Astrocyte (in vitro differentiated cells and primary cell): ENCODE data around the gene TARP.

Experiments
- DNase-seq: peaks from one replicate; pipeline ENCODE4 v3.0.0-alpha.2; 2010; ENCODE audit warnings: low read depth
- FAIRE-seq: peaks from 2 replicates; lab custom pipeline; 2011; peaks lifted over from hg19 to GRCh38; lab: Jason Lieb, UNC
- H2AFZ ChIP-seq: 2 replicates; pipeline ENCODE4 v1.6.0; 2012; ENCODE audit warnings: low read depth, low read length, inconsistent platforms
- H3K27ac ChIP-seq: 2 replicates; pipeline ENCODE4 v1.5.1; 2011; ENCODE audit warnings: low read depth, low read length, inconsistent platforms
- H3K27me3 ChIP-seq: 2 replicates; pipeline ENCODE4 v1.6.0; 2011; ENCODE audit warnings: low read length, inconsistent platforms; ENCODE audit not compliant: insufficient read depth
- H3K36me3 ChIP-seq: 2 replicates; pipeline ENCODE4 v1.5.1; 2011; ENCODE audit warnings: low read length, inconsistent platforms; ENCODE audit not compliant: insufficient read depth
- H3K4me1 ChIP-seq: 2 replicates; pipeline ENCODE4 v1.5.1; 2011; ENCODE audit warnings: low read length, inconsistent platforms; ENCODE audit not compliant: insufficient read depth
- H3K4me2 ChIP-seq: 2 replicates; pipeline ENCODE4 v1.6.0; 2012; ENCODE audit warnings: low read length, inconsistent platforms
- H3K4me3 ChIP-seq: 2 replicates; pipeline ENCODE4 v1.5.1; 2011; ENCODE audit warnings: low read depth, mild to moderate bottlenecking, low read length, inconsistent platforms; ENCODE audit not compliant: insufficient read depth
- H3K79me2 ChIP-seq: 2 replicates; pipeline ENCODE4 v1.6.0; 2012; ENCODE audit warnings: mild to moderate bottlenecking, low read length, inconsistent platforms; ENCODE audit not compliant: insufficient read depth
- H3K9ac ChIP-seq: 2 replicates; pipeline ENCODE4 v1.6.0; 2012; ENCODE audit warnings: mild to moderate bottlenecking, low read length, inconsistent platforms
- H3K9me3 ChIP-seq: 2 replicates; pipeline ENCODE4 v1.5.1; 2012; ENCODE audit warnings: low read depth, mild to moderate bottlenecking, low read length, inconsistent platforms; ENCODE audit not compliant: insufficient read depth
- H4K20me1 ChIP-seq: 2 replicates; pipeline ENCODE4 v1.6.0; 2012; ENCODE audit warnings: low read length, inconsistent platforms; ENCODE audit not compliant: insufficient read depth
- H3K27ac Mint-ChIP-seq: one replicate; pipeline ENCODE4 v1.8.0; 2021; ENCODE audit warnings: mild to moderate bottlenecking, mixed read lengths; ENCODE audit not compliant: unreplicated experiment
- H3K27me3 Mint-ChIP-seq: one replicate; pipeline ENCODE4 v1.8.0; 2021; ENCODE audit warnings: low read depth, mixed read lengths; ENCODE audit not compliant: unreplicated experiment
- H3K36me3 Mint-ChIP-seq: one replicate; pipeline ENCODE4 v1.8.0; 2021; ENCODE audit warnings: low read depth, mixed read lengths; ENCODE audit not compliant: unreplicated experiment
- H3K4me1 Mint-ChIP-seq: one replicate; pipeline ENCODE4 v1.8.0; 2021; ENCODE audit warnings: low read depth, mixed read lengths; ENCODE audit not compliant: unreplicated experiment
- H3K4me3 Mint-ChIP-seq: one replicate; pipeline ENCODE4 v1.8.0; 2021; ENCODE audit warnings: mild to moderate bottlenecking, moderate library complexity, mixed read lengths; ENCODE audit not compliant: unreplicated experiment
- H3K9me3 Mint-ChIP-seq: one replicate; pipeline ENCODE4 v1.8.0; 2021; ENCODE audit warnings: mild to moderate bottlenecking, mixed read lengths; ENCODE audit not compliant: unreplicated experiment
- EZH2 ChIP-seq: IDR thresholded peaks from 2 replicates; pipeline ENCODE4 v1.6.1; 2012; ENCODE audit warnings: mild to moderate bottlenecking, low read length, inconsistent platforms; ENCODE audit not compliant: insufficient read depth
- TF ChIP-seq, protein P1 (sequence below): IDR thresholded peaks from 2 replicates; pipeline ENCODE4 v1.5.1; 2011; ENCODE audit warnings: low read depth, mild to moderate bottlenecking, inconsistent platforms, low read length, moderate library complexity; ENCODE audit not compliant: insufficient read depth

The TARP gene

GRCh38 chr7:38273286-38273995 is at the start of gene TARP:
TARP (minus strand) TSS chr7:38273636.
- Histone ChIP-seq H3K79me2 (no peaks in the 10 kb centered on the region), H3K4me2 (no peak within 1 kb of the TSS), H2AFZ (no peak within 1 kb of the TSS), H3K4me3 (no peak within 1 kb of the TSS), H3K4me1 (no peaks in the 10 kb centered on the region), H3K27me3 (no peaks in the 10 kb centered on the region), H3K27ac (no peak within 1 kb of the TSS), H3K9me3 (no peaks in the 10 kb centered on the region), H4K20me1 (no peaks in the 10 kb centered on the region), H3K36me3 (no peaks in the 10 kb centered on the region), H3K9ac (no peak within 1 kb of the TSS)
- H3K9me3 Mint-ChIP-seq: no peaks in the 10 kb centered on the region
- no peaks in the 10 kb centered on the region for H3K27me3 Mint-ChIP-seq
- TF ChIP-seq, protein P1, sequence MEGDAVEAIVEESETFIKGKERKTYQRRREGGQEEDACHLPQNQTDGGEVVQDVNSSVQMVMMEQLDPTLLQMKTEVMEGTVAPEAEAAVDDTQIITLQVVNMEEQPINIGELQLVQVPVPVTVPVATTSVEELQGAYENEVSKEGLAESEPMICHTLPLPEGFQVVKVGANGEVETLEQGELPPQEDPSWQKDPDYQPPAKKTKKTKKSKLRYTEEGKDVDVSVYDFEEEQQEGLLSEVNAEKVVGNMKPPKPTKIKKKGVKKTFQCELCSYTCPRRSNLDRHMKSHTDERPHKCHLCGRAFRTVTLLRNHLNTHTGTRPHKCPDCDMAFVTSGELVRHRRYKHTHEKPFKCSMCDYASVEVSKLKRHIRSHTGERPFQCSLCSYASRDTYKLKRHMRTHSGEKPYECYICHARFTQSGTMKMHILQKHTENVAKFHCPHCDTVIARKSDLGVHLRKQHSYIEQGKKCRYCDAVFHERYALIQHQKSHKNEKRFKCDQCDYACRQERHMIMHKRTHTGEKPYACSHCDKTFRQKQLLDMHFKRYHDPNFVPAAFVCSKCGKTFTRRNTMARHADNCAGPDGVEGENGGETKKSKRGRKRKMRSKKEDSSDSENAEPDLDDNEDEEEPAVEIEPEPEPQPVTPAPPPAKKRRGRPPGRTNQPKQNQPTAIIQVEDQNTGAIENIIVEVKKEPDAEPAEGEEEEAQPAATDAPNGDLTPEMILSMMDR: no peak
- TF ChIP-seq EZH2: no peak
- DNase-seq (no peak), FAIRE-seq (no peak)
- H3K4me3 Mint-ChIP-seq: no peak within 1 kb of the TSS
- no peaks in the 10 kb centered on the region for H3K36me3 Mint-ChIP-seq
- no peak within 1 kb of the TSS for H3K27ac Mint-ChIP-seq
- no peaks in the 10 kb centered on the region for H3K4me1 Mint-ChIP-seq

DNA sequence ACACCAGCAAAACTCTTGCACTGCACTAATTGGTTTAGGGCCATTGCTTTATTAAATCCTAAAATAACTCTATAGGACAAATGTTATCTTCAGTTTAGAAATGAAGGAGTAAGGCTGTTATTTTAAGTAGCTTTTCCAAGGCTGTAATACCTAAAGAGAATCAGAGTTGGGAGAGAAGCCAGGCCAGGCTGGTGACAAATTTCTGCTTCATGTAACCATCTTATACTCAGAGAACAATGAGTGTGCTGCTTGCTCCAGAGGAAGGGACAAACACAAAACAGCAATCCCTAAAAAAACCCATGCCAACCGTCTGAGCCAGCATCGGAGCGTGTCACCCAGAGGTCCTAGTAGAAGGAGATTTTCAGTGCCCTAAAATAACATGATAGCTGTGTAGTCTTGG is 49.7 kb upstream of the TARP start:
- Mint-ChIP-seq H3K4me3 (no peak overlapping the region), H3K36me3 (no peaks in the 10 kb centered on the region), H3K27ac (no peak overlapping the region), H3K9me3 (no peaks in the 10 kb centered on the region), H3K27me3 (peaks cover 5% of the 10 kb centered on the region), H3K4me1 (peaks cover 12% of the 10 kb centered on the region)
- no peak for TF ChIP-seq EZH2
- TF ChIP-seq, protein P1: no peak
- H3K27ac ChIP-seq: no peak overlapping the region
- H3K4me2 ChIP-seq: no peak overlapping the region
- no peaks in the 10 kb centered on the region for H4K20me1 ChIP-seq
- H2AFZ ChIP-seq: no peak overlapping the region
- no peak overlapping the region for H3K9ac ChIP-seq
- FAIRE-seq (no peak), DNase-seq (peak; percentile 14)
- no peak overlapping the region for H3K4me3 ChIP-seq
- no peaks in the 10 kb centered on the region for H3K27me3 ChIP-seq
- H3K4me1 ChIP-seq: peaks cover 15% of the 10 kb centered on the region
- no peaks in the 10 kb centered on the region for H3K36me3 ChIP-seq
- no peaks in the 10 kb centered on the region for H3K9me3 ChIP-seq
- H3K79me2 ChIP-seq: no peaks in the 10 kb centered on the region

- FAIRE-seq (no peak), DNase-seq (no peak)
- H3K36me3 ChIP-seq: no peaks in the 10 kb centered on the region
- Mint-ChIP-seq H3K36me3 (no peaks in the 10 kb centered on the region), H3K4me3 (no peak overlapping the region), H3K27ac (no peak overlapping the region), H3K4me1 (peaks cover 12% of the 10 kb centered on the region), H3K9me3 (no peaks in the 10 kb centered on the region), H3K27me3 (peaks cover 5% of the 10 kb centered on the region)
- no peak overlapping the region for H3K4me3 ChIP-seq
- no peak overlapping the region for H3K27ac ChIP-seq
- H3K4me2 ChIP-seq: no peak overlapping the region
- no peak overlapping the region for H2AFZ ChIP-seq
- H4K20me1 ChIP-seq: no peaks in the 10 kb centered on the region
- no peaks in the 10 kb centered on the region for H3K9me3 ChIP-seq
- no peak overlapping the region for H3K9ac ChIP-seq
- H3K79me2 ChIP-seq: no peaks in the 10 kb centered on the region
- no peaks in the 10 kb centered on the region for H3K27me3 ChIP-seq
- TF ChIP-seq, protein P1: no peak
- TF ChIP-seq EZH2: no peak
- peaks cover 13% of the 10 kb centered on the region for H3K4me1 ChIP-seq
These were observed 49.0 kb upstream of the TARP start for GRCh38 chr7:38322461-38322860.
